GM19324 (cell line): ENCODE results near the gene DBN1.

Source experiments
- ATAC-seq: cut with Tn5 transposase; IDR thresholded peaks from one replicate; pipeline ENCODE4 v1.9.1; 2021; ENCODE audit warnings: mild to moderate bottlenecking, moderate library complexity; ENCODE audit not compliant: unreplicated experiment, low FRiP score

The DBN1 gene

GRCh38 chr5:177473443-177474001 lies at the start of gene DBN1:
Gene DBN1 (minus strand): TSS chr5:177473634. CDS start chr5:177473521, 113 bp downstream.
- ATAC-seq, result no peak

GRCh38 chr5:177520916-177521513 lies 47.6 kb upstream of the DBN1 start:
- no peak for ATAC-seq

DNA sequence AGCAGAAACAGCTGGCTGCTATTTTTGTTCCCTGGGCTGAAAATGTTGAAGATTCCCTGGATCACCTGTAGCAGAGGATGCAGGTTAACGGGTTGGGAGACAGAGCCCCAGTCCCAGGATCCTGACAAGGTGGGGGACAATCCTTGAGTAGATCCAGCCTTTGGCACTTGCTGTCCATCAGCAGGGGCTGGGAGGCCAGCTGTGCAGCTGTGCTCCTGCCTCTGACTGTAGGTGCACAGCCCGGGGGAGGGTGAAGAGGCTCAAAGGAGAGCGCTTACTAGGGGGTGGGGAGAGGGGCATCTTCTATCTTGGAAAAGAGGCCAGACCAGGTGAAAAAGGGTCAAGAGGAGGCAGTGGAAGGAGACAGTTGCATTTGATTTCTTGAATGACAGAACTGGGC lies 46.8 kb upstream of the DBN1 start:
- ATAC-seq, result no peak

DNA sequence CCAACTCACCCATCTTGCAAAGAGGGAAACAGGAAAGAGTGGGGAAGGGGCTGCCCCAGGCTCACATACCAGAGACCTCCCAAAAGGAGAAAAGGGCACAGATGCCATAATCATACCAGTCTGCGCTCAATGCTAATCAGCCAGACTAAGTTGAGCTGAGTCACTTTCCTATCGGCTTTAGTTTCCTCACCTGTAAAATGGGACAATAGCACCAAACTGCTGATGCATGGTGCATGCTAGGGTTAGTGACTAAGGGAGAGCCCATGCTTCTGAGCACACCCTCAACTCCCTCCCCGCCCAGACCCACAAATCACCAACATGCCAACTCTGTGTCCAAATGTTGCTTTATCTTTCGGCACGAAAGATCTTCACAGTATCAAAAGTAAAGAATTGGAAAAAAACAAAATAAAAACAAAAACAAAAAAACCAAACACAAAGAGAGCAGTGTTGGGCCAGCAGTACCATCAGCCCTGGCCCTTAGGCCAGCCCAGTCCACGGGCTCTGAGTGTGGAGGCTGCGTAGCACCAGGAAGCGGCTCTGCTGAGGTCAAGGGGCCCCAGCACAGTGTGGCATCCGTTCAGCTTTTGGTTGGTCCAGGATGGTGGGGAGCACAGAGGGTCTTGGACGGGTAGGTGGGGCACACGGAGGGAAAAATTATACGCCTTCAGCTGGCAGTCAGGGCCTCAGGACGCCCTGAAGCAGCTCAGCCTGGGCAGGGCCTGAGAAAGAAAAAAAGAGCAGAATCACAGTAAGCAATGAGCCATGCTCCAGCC lies 46.2 kb upstream of the DBN1 start:
- ATAC-seq, result no peak

GRCh38 chr5:177516601-177517568 lies 43.5 kb upstream of the DBN1 start, which contains the start of gene DDX41:
Gene DDX41 (minus strand): TSS chr5:177516961. CDS start chr5:177516945, 16 bp downstream.
- ATAC-seq, result peak; percentile 83

- ATAC-seq, result no peak
These were observed 42.1 kb upstream of the DBN1 start for GRCh38 chr5:177515580-177515979.

DNA sequence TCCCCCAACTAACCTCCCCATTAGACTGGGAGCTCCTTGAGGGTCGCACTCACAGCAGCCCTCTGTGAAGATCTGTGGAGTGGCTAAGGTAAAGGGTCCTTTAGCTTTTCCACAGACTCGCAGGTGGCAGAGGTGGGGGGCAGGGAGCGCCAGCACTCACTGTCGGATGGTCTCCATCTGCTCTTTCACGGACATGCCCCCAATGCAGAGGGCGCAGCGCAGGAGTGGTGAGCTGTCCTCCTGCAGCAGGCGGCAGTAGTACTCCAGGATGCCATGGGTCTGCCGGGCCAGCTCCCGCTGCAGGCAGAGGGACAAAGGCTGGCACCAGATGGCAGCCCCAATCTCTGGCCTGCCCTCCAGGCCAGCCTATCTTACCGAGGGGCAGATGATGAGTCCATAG lies 41.1 kb upstream of the DBN1 start:
- no peak for ATAC-seq

- no peak for ATAC-seq
These were observed 40.1 kb upstream of the DBN1 start for GRCh38 chr5:177513500-177513899.

- ATAC-seq, result no peak
These were observed 39.4 kb upstream of the DBN1 start for GRCh38 chr5:177512736-177513380.

DNA sequence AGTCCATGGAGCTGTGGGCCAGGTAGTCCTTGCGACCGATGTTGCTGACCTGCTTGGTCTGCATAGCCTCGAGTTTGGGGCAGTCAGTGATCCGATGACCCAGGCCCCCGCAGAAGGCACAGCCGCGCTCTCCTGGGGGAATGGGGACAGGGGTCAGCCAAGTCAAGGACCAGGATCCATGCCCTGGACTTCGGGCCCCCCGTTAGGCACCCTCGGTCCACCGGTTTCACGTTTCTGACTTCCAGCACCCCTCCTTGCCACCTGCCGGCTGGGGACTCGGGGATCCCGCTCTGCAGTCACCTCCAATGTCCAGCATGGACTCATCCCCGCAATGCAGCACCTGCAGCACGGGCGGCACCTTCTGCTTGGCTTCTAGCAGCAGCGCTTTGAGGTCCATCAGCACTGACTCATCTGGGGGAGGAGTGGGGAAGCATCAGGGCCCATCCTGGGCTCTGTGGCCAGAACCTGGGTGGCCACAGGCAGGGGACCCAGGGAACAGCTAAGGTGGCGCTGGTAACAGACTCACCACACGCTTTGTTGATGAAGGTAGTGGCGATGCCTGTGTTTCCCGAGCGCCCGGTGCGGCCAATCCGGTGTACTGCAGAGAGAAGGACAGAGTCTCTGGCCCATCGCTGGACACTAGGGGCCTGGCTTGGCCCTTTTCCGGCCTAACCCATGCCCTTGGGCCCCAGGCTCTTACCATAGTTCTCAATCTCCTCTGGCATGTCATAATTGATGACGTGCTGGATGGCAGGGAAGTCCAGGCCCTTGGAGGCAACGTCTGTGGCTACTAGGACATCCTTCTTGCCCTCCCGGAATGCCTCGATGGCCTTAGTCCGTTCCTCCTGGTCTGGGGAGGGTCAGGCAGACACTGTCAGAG lies 38.6 kb upstream of the DBN1 start:
- ATAC-seq, result no peak

- no peak for ATAC-seq
These were observed 37.7 kb upstream of the DBN1 start for GRCh38 chr5:177511181-177511580.

DNA sequence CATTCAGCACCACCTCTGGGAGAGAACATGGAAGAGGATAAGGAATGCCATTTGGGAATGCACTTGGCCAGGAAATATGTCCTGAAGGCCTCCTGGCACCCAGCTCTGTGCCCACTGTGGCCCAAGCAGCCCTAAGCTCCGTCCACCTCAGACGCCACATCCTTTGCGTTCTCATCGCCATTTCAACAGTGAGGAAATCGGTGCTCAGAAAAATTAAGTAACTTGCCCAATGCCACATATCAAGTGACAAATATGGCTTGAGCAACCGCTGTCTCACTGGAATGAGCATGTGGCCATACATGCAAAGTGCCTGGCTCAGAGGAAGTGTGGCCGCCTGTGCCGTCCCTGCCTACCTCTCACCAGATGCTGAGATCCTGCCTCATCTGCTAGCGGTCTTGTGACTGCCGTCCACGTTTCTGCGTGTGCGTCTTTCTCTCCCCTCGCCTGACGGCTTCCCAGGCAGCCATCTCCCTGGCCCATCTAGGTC lies 37.2 kb upstream of the DBN1 start:
- peak; percentile 29 for ATAC-seq

- peak; percentile 28 for ATAC-seq
These were observed 36.6 kb upstream of the DBN1 start for GRCh38 chr5:177509991-177510566.

GRCh38 chr5:177509381-177509951 lies 36.0 kb upstream of the DBN1 start, which contains the start of gene DOK3:
Gene DOK3 (minus strand): TSS chr5:177509826. CDS start chr5:177509540, 286 bp downstream.
- peak; percentile 32 for ATAC-seq

DNA sequence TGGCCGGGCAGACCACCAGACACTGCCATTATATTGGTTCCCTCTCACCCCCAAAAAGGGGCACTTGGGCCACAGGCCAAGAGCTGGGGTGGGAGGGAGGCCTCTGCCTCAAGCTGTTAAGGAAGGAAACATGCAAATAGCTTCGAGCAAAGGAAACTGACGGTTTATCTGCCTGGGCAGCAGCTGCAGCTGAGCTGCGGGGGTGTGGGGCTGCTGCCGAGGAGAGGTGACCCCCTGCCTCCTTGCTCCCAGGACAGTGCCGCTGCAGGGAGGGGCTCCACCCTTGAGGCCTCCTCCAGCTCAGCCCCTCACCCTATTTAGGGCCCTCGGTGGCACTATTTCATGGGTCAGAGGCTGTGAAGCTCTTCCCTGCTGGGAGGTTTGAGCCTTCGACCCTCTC lies 35.4 kb upstream of the DBN1 start:
- peak; percentile 32 for ATAC-seq

DNA sequence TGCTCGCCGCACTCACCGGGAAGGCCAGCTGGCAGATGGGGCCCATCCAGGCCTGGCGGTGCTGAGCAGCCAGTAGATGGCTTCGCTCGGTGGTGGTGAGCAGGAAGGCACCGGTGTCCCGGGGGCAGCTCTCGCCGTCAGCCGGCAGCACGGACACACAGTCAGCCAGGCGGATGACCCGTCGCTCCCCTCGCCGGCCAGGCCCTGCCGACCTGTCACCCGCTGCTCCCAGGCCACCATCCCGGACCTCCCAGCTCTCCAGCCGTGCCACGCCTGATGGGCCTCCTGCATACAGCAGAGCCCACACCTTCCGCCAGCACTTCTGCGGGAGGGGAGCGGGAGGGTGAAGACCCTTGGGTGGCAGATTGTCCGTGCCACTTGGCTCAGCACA lies 34.8 kb upstream of the DBN1 start:
- no peak for ATAC-seq

DNA sequence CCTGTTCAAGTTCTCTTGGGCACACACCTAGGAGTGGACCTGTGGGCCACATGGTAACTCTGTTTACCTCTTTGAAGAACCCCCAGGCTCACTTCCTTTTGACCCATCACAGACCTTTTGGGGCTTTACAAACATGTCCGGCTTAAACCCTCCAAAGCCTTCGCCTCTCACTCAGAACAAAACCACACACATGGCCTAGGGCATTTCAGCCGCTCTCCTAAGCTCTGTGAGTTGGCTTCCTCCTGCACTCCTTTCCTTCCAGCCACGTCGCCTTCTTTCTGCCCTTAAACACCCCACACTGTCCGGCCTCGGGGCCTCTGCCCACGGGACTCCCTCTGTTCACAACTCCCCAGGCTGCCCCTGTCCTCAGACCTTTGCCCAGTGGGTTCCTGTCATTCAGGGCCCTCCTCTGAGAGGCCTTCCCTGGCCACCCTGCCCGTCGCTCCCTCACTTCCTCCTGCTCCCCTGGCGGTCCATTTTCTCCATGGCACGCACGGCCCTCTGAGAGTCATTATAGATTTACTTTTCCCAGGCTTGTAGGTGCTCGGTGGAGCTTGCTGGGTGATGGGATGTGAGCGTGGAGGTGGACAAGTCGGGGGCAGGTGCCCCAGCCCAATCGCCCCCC lies 34.3 kb upstream of the DBN1 start:
- ATAC-seq, result no peak

- ATAC-seq, result no peak
These were observed 33.7 kb upstream of the DBN1 start for GRCh38 chr5:177507165-177507564.
